Left cardiac atrium (tissue), 4 donors: ENCODE data around the gene SRRM1. TPM values are rescaled to one million over a fixed set of nuclear protein-coding genes. Genes with fewer than 3 reads are reported as not detected.
"Not testable (repeated sequence)": the region's sequence is repeated elsewhere in the genome, so short reads cannot be mapped to it uniquely, and the experiment has no call there.

ENCODE experiments used
- ATAC-seq, 2 donors: fragments of 200-7000 bp; cut with Tn5 transposase; one replicate each; pipeline ENCODE4 v1.9.1; 2020; ENCODE audit warnings: mild to moderate bottlenecking in 2 of 2, moderate library complexity in 2 of 2
- DNase-seq: peaks from one replicate; pipeline ENCODE4 v3.0.0-alpha.2; 2020
- intact Hi-C, 2 donors: fragments of 100-400 bp; cut with DNase I; formaldehyde crosslinking; loops; one replicate each; pipeline versions ENCODE4 v1.14.1 to v1.15.1; 2022 to 2023
- total RNA-seq, 2 donors: library from RNA; stranded (reverse); fragmentation: NEBNext Ultra II Directional; extraction: Animal tissue kit (Norgen Biotek cat#: 25700); gene quantifications; one replicate each; pipeline ENCODE4 v1.2.1, GENCODE V29; 2021
- donor health status: DM: no; HTN: yes; CAD: no.
- donor health status: DM: no; HTN: yes; CAD: no; lungs with severe emphysema.
- donor health status: DM: yes; HTN: yes; CAD: no.
- donor health status: Dilated cardiomyopathy.

Gene SRRM1
- total RNA-seq, 2 donors from 2014 or later = 60.4 to 89.9 TPM

DNA sequence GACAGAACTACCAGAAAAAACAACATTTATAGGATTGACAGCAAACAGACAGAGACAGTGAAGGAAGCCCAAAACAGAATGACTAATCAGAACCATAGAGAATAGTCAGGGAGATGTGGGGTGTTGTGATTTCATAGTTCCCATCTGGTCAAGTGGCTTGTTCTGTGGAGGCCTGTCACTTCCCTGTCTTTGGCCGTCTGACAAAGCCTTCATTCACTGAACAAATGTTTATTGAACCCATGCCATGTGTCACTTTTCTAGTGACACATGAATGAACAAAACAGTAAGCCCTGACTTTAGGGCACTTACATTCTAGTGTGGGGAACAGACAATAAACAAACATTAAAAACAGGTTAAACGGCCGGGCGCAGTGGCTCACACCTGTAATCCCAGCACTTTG, 3.2 kb upstream of the SRRM1 start:
- DNase-seq = no peak
- intact Hi-C loops = loop anchor here (5.0 to 10.0 kb wide), 3 partner anchors 75 to 443 kb away; partner anchors contain the start of genes NIPAL3 (in 1 of the 2) and STPG1 (in 1 of the 2)
- ATAC-seq = no peak

DNA sequence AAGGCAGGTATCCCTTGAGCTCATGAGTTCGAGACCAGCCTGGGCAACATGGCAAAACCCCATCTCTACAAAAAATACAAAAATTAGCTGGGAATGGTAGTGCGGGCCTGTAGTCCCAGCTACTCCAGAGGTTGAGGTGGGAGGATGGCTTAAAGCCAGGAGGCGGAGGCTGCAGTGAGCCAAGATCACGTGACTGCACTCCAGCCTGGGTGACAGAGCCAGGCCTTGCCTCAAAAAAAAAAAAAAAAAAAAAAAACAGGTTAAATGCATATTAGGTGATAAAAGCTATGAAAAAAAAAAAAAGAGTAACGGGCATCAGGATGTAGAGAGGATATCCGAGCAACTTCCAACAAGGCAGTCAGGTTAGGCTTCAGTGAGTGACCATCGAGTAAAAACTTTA, 2.8 kb upstream of the SRRM1 start:
- intact Hi-C loops = no loop called here
- DNase-seq = peak; percentile 56
- ATAC-seq = no peak

DNA sequence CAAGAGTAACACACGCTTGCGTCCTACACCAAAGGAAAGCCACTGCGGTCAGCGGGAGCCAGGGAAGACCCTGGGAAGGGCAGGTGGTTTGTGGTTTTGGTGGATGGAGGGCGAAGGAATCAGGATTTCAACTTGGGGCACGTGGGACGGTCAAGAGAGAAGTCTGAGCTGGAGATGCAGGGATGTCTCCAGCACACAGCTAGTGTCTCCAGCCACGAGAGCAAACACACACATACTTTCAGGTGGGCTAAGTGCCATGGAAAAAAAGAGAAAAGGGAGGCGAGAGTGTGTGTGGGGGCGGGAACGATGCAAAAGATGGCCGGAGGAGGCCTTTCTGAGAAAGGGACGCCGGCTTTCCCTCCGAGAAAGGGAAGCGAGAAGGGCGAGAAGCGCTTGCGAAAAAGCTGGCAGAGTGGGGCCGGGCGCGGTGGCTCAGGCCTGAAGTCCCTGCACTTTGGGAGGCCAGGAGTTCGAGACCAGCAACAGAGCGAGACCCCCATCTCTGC, 1.4 kb upstream of the SRRM1 start:
- no peak for ATAC-seq
- peak; percentile 53 for DNase-seq
- intact Hi-C loops = no loop called here

DNA sequence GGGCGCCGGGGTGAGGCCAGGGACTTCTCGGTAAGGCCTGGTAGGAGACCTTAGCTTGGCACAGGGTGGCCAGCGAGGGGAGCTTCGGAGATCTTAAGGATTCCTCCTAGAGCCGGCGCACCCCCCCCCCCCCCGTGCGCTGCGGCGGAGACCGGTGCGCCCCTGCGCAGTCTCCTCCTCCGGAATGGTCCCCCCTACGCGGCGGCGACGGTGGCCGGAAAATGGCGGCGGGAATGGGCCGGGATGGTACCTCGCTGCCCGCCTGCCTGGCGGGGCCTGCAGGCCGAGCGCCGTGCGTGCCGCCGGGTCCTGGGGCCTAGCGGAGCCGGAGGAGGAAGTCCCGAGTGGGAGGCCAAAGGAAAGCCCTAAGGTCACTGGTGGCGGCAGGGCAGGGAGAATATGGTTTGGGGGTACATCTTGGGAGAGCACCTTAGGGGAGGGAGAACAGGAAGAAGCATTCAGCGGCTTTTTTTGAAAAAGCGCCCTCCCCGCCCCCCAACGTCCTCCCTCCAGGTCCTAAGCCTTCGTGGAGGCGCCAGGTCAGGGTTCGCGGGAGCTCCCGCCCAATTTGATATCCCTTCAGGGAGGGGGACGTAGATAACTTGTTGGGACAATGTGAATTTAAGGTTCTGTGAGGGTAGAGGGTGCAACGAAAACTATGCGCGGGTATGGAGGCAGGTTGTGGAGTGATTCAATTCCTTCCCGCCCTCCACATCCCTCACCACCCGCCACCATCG, 429 bp downstream of the SRRM1 start:
- intact Hi-C loops = no loop called here
- peak; percentile 22 to 40 for ATAC-seq
- no peak for DNase-seq

DNA sequence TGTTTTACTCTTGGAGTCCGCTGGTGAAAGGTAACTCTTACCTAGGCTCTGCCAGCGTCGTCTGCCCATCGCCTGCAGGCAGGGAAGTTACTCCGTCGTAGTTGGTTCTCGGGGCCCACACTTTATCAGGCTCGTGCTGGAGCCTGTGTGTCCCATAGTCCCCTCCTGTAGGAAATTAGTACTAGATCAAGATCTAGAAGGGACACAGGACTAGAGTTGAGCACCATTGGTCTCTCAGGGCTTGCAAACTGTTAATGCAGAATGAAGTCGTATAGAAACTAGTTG, 940 bp downstream of the SRRM1 start:
- intact Hi-C loops = no loop called here
- ATAC-seq = no peak
- DNase-seq = no peak

DNA sequence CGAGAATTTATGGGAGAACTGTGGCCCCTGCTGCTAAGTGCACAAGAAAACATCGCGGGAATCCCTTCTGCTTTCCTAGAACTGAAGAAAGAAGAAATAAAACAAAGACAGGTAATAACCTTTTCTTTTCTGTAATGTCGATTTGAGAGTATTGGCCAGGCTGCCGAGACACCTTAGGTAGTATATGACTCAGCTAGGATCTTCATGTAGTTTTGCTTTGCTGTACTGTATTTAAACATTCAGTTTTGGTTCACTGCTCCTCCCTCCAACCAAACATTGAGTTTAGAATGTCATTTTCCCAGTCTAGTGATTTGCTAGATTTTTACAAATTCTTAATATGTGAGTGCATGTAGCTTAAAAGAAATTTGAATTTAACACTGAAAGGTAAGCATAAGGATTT, 5.8 kb downstream of the SRRM1 start:
- DNase-seq (no peak), ATAC-seq (no peak)
- intact Hi-C loops = no loop called here

DNA sequence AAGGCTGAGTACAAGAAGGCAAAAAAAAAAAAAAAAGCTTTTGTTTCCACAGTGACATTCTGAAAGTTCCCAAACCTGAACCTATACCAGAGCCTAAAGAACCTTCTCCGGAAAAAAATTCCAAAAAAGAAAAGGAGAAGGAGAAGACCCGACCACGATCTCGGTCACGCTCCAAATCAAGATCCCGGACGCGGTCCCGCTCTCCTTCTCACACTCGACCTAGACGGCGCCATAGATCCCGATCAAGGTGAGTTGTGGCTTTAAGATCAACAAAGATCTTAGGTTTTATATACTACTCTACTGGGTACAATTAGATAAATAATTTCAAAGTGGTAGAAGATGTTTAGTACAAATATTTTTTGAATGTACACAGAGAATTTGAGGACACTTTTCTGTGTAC, 9.3 kb downstream of the SRRM1 start:
- intact Hi-C loops = no loop called here
- no peak for DNase-seq
- ATAC-seq = no peak

DNA sequence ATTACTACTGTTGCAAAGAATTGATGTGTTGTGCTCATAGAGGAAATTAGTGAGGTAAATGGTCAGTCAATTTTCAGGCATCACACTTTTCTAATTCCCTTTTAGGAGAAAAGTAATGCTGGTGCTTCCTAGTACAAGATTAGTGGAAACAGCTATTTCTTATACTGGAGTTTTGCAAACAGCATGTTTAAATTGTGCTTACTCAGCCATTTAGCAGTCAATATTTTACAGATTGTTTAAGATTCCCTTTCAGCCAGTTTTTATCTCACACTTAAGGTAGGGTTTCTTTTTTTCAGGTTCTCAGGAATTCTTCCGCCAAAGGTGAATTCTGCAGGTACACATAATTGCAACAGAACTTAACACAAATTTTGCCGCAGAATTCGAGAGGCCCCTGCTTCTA, 10.9 kb downstream of the SRRM1 start:
- DNase-seq = no peak
- intact Hi-C loops = no loop called here
- ATAC-seq = no peak

DNA sequence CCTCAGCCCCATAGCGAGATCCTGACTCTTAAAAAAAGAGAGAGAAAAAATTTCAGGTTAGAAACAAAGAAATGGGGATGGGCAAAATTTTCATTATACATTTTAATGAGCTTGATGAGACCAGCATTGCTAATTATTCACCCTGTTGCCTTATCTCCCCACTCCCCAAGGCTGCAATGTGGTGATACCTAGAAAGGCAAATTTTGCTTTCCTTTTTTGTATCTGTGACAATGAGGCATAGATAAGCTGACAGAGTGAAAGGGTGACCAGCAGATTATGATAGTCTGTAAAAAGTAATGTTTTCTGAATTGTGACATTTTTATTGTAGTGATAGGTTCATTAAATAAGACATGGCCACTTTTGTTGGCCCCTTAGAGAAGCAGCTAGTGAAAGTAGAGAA, 12.9 kb downstream of the SRRM1 start:
- DNase-seq (no peak), ATAC-seq (no peak)
- intact Hi-C loops = no loop called here

DNA sequence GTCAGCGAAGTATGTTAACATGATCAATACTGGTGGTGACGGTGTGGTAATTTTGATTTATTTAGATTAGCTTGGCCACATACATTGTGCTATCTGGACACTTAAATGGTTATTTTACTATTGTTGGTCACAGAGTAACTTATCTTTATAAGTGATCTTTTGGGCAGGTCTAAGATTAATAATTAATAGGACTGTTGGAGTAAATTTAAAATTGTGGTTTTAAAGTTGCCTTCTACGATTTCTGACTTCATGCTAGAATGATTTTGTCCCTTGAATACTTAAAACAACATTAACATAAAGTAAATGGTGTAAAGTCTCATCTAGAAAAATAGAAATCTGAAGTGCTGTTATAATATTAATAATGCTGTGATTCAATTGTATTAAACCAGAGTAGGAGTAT, 14.7 kb downstream of the SRRM1 start:
- intact Hi-C loops = no loop called here
- ATAC-seq (no peak), DNase-seq (no peak)

DNA sequence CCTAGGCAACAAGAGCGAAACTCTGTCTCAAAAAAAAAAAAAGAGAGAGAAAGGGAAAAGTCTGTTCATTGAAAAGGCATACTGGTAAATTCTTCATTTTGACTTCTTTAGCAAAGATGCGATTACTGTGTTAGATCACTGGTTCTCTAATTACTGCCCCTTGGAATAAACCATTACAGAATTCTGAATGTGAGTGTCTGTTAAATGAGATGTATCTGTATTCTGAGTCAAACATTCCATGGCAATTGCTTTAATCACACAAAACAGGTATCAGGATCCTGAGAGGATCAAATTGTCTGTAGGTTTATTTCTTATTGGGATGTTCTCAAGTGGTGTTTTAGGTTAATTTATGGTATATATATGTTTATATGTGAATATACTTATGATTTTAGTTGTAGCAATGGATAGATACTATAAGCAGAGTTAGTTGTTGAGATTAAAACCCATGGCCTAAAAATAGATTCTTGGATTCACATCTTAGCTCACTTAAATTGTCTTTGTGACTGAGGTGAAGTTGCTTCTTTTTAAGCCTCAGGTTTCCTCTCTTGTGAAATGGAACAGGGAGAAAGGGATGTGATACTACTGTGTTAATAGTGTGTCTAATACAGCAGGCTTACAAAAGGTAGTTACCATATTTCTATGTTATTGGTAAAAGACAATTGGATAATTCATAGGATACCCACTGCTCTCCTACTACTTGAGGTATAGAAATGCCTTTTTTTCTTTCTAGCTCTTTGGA, 16.2 kb downstream of the SRRM1 start:
- ATAC-seq = no peak
- no peak for DNase-seq
- intact Hi-C loops = no loop called here

DNA sequence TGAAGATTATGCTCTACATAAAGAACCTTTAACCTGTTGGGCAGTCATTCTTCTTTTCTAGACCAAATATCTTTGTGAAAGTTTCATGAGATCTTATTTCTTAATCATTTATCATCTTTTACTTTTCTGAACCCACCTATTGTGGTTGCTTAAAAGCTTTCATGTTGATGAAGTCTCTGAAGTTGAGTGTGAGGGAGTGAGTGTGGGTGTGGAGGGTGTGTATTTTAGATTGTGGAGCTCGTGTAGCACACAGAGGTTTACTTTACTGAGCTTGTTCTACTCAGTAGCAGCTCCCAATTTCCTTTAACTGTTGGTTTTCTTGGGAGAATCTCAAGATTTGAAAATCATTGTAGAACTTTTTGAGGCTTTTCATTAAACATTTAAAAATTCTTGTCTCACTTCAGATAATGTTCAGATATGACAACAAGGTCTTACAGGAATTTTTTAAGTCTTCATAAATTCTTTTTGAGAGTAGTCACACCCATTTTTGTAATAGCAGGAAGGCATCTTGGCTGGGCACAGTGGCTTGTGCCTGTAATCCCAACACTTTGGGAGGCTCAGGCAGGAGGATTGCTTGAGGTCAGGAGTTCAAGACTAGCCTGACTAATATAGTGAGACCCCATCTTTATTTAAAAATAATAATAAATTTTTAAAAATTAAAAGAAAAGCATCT, 17.0 kb downstream of the SRRM1 start:
- intact Hi-C loops = no loop called here
- no peak for DNase-seq
- ATAC-seq = peak in 1 of 2 donors; percentile 41

DNA sequence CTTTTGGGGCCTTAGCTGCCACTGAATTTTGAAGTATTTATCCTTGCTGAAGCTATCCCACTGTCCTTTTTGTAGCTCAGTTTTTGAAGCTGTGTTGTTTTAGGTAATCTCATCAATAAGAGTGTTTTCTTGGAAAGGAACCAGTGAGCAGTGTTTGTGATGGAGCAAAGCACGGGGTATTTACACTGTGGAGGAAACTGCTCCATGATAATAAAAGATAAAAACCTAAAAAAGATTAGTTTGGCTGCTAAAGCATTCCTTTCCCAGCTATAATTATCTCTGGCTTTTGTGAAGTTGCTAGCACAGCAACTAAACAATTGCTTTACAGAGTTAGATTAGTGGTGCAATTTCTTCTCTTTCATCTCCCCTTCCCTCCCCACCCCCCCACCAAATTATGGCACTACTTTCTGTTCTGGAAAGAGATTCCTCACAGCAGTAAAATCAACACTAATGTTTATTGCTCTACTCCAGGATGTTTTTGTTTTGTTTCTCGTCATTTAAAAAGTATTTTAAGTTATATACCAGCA, 21.5 kb downstream of the SRRM1 start:
- peak in 1 of 2 donors; percentile 27 for ATAC-seq
- intact Hi-C loops = no loop called here
- DNase-seq = no peak

DNA sequence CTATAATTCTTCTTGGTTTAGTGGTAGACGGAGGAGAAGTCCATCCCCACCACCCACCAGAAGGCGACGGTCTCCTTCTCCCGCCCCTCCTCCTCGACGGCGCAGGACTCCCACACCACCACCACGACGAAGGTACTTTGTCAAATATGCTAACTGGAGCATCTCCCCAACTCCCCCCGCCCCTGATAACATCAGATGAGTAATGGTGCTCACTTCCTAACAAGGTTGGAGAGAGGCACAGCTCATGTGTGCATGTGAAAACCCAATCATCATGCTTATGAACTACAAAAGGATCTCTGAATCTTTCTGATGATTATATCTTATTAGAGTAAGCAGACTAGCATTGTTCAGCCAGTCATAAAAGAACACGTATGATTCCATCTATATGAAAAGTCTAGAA, 23.7 kb downstream of the SRRM1 start:
- ATAC-seq (no peak), DNase-seq (no peak)
- intact Hi-C loops = no loop called here

DNA sequence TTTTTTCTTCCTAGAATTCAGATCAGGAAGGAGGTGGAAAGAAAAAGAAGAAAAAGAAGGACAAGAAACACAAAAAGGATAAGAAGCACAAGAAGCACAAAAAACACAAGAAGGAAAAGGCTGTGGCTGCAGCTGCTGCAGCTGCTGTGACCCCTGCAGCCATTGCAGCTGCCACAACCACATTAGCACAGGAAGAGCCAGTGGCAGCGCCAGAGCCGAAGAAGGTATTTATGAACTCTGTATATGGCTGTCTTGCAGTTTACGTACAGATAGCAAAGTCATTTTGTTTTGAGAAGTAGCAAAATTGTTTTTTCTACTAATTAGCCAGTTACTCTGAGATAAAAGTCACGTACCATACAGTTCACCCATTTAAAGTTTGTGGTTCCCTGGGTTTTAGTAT, 28.3 kb downstream of the SRRM1 start:
- not testable (repeated sequence) for ATAC-seq, DNase-seq
- intact Hi-C loops = loop anchor here (10.0 kb wide), 1 partner anchor 553 kb away; no protein-coding TSS in a partner anchor

DNA sequence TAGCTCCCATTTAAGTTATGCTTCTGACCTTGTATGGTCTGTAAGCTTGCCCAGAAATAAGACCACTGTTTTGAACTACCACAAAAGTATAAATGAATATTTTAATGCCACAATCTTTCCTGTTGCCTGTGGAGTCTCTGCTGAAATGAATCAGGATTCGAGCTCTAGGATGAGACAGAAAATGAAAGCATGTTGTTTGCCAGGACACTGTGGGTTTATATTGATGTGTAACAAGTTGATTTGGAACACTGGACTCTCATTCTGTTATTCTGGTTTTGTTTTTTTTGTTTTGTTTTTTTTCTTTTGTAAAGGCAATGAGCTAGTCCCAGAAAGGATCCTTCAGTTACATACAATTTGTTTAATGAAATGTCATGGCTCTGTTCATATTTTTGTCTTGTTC, 29.6 kb downstream of the SRRM1 start:
- not testable (repeated sequence) for DNase-seq, ATAC-seq
- intact Hi-C loops = loop anchor here (10.0 kb wide), 1 partner anchor 552 kb away; no protein-coding TSS in a partner anchor

DNA sequence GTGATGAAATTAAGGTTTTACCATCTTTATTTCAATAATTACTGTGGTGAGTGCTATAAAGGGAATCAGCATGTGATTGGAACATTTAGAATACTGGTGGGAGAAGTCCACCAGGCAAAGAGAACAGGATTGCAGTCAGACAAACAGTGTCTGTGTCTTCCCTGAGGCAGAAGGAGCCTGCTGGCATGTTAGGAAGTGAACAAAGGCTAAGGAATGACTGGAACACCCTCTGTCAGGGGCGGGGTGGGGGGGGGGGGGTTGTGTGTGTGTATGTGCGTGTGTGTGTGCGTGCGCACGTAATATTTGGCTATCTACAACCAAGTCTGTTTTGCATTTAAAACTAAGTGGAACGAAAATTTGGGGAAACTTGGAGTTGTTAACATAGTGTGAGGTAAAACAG, 30.2 kb downstream of the SRRM1 start:
- ATAC-seq = no peak
- intact Hi-C loops = loop anchor here (10.0 kb wide), 1 partner anchor 551 kb away; no protein-coding TSS in a partner anchor

DNA sequence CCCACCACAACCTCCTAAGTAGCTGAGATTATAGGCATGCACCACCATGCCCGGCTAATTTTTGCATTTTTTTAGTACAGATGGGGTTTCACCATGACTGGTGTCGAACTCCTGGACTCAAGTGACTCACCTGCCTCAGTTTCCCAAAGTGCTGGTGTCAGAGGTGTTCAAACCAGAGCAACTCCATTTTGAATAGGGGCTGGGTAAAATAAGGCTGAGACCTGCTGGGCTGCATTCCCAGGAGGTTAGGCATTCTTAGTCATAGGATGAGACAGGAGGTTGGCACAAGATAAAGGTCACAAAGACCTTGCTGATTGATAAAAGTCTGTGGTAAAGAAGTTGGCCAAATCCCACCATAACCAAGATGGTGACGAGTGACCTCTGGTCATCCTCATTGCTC, 35.3 kb downstream of the SRRM1 start:
- not testable (repeated sequence) for ATAC-seq, DNase-seq
- intact Hi-C loops = loop anchor here (10.0 kb wide), 1 partner anchor 546 kb away; no protein-coding TSS in a partner anchor

More for the DNA sequence above, 30.2 kb downstream of the SRRM1 start:
- no peak for DNase-seq

DNA sequence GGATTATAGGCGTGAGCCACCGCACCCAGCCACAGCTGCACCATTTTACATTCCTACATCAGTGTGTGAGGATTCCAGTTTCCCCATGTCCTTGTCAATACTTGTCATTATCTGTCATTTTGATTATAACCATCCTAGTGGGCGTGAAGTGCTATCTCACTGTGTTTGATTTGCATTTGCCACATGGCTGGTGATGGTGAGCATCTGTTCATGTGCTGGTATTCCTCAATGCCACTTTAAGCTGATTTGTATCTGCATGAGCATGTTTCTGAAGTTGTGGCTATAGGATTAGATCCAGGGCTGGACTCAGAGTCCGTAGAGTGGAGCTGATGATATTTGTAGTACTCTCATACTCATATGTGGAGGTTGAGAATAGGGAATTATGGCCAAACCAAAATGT, 36.6 kb downstream of the SRRM1 start:
- intact Hi-C loops = loop anchor here (10.0 kb wide), 1 partner anchor 545 kb away; no protein-coding TSS in a partner anchor
- ATAC-seq = no peak
- no peak for DNase-seq
